ENCODE data around the gene CNOT4. TPM values are rescaled to one million over a fixed set of nuclear protein-coding genes. Genes with fewer than 3 reads are reported as not detected.

The CNOT4 gene
- total RNA-seq, 4 donors from 2014 or later: 17.8 to 35.0 (median 26.2) TPM

DNA sequence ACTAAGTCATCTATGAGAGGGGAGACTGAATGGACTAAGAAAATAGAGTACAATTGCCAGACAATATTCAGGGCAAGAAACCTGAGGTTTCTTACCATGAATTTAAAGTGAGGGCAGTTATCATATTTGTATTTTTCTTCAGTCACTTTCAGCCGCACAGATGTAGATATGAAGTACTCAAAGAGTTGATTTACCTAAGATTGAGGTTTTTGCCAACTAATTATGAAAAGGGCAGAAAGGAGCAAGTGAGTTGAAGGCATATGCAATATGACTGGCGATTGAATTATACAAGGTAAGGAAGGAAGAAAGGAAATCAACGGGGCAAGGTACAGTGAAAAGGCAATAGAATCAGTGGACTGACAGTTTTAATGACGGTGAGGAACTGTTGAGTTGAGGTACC lies 17.8 kb downstream of the CNOT4 start:
- Histone ChIP-seq H3K36me3 (no peaks in the 10 kb centered on the region), H3K4me1 (peaks cover 0 to 33% (median 0%) of the 10 kb centered on the region in 3 donors), H3K4me3 (no peak overlapping the region), H3K9me3 (no peaks in the 10 kb centered on the region), H3K27me3 (no peaks in the 10 kb centered on the region), H3K27ac (no peak overlapping the region)
- no peak for ATAC-seq
- no peak for TF ChIP-seq POLR2A (IDR thresholded peaks at IDR 0.05)
- no peak for TF ChIP-seq CTCF (IDR thresholded peaks at IDR 0.05)
- no peak for TF ChIP-seq POLR2AphosphoS5 (IDR thresholded peaks at IDR 0.05)
- no peak for TF ChIP-seq EP300 (IDR thresholded peaks at IDR 0.05)
- 97 to 98% methylated on average over 4 of the region's 4 CpGs for WGBS, 2 donors (ENCODE audit: low coverage in 1 of 2)

DNA sequence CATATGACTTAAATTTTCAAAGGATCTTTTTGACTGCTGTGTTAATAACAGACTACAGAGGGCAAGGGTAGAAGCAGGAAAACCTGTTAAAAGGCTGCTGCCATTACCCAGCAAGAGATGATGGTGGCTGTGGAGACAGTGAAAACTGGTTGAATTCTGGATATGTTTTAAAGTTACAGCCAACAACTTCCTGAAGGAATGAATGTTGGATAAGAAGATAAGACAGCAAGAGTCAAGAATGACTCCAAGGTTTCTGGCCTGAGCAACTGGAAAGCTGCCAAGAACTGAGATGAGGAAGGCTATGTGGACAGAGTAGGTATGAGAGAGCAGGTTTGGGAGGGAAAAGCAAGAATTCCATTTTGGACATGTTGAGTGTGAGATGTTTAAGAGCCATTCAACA lies 19.1 kb downstream of the CNOT4 start:
- ATAC-seq: no peak
- TF ChIP-seq CTCF (IDR thresholded peaks at IDR 0.05): no peak
- no peak for TF ChIP-seq POLR2AphosphoS5 (IDR thresholded peaks at IDR 0.05)
- no peak for TF ChIP-seq EP300 (IDR thresholded peaks at IDR 0.05)
- no peak for TF ChIP-seq POLR2A (IDR thresholded peaks at IDR 0.05)
- no peaks in the 10 kb centered on the region for H3K27me3 ChIP-seq
- no peak overlapping the region for H3K4me3 ChIP-seq
- H3K4me1 ChIP-seq: peaks cover 0 to 28% (median 0%) of the 10 kb centered on the region in 3 donors
- H3K36me3 ChIP-seq: no peaks in the 10 kb centered on the region
- H3K9me3 ChIP-seq: no peaks in the 10 kb centered on the region
- no peak overlapping the region for H3K27ac ChIP-seq

- no peak for ATAC-seq
- no peaks in the 10 kb centered on the region for H3K9me3 ChIP-seq
- H3K4me3 ChIP-seq: no peak overlapping the region
- peaks cover 0 to 28% (median 0%) of the 10 kb centered on the region in 3 donors for H3K4me1 ChIP-seq
- H3K27ac ChIP-seq: no peak overlapping the region
- TF ChIP-seq POLR2AphosphoS5 (IDR thresholded peaks at IDR 0.05) (no peak), EP300 (IDR thresholded peaks at IDR 0.05) (no peak), POLR2A (IDR thresholded peaks at IDR 0.05) (no peak), CTCF (IDR thresholded peaks at IDR 0.05) (no peak)
- H3K36me3 ChIP-seq: no peaks in the 10 kb centered on the region
- WGBS, 2 donors (ENCODE audit: low coverage in 1 of 2): 73 to 87% methylated on average over 3 of the region's 3 CpGs
- no peaks in the 10 kb centered on the region for H3K27me3 ChIP-seq
Observed at GRCh38 chr7:135489791-135490190, 20.1 kb downstream of the CNOT4 start.

DNA sequence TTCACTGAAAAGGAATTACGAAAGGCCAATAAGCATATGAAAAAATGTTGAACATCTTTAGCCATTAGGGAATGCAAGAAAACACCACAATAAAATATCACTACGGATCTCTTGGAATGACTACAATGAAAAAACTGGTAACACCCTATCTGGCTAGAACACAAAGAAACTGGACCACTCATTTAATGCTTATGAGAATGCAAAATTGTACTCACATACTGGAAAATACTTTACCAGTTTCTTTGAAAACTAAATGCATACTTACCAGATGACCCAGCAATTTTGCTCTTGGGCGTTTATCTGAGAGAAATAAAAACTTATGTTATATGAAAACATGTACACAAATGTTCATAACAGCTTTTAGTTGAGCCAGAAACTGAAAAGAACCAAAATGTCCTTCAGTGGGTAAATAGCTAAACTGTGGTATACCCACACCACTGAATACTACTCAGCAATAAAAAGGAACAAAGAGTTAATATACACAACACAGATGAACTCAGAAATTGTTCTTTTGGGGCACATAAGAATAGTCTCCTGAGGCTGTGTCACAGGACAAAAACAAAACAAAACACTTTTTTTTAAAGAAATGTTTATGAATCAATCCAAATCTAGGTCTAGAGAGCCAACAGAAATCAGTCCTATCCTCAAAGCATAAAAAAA lies 23.5 kb downstream of the CNOT4 start:
- TF ChIP-seq EP300 (IDR thresholded peaks at IDR 0.05) (no peak), CTCF (IDR thresholded peaks at IDR 0.05) (no peak), POLR2AphosphoS5 (IDR thresholded peaks at IDR 0.05) (no peak)
- WGBS, 2 donors (ENCODE audit: low coverage in 1 of 2): 60 to 76% methylated on average over 3 of the region's 3 CpGs
- peaks cover 0 to 23% (median 0%) of the 10 kb centered on the region in 3 donors for H3K4me1 ChIP-seq
- no peaks in the 10 kb centered on the region for H3K27me3 ChIP-seq
- H3K36me3 ChIP-seq: no peaks in the 10 kb centered on the region
- no peaks in the 10 kb centered on the region for H3K9me3 ChIP-seq
- ATAC-seq: no peak
- no peak overlapping the region for H3K4me3 ChIP-seq
- H3K27ac ChIP-seq: no peak overlapping the region

DNA sequence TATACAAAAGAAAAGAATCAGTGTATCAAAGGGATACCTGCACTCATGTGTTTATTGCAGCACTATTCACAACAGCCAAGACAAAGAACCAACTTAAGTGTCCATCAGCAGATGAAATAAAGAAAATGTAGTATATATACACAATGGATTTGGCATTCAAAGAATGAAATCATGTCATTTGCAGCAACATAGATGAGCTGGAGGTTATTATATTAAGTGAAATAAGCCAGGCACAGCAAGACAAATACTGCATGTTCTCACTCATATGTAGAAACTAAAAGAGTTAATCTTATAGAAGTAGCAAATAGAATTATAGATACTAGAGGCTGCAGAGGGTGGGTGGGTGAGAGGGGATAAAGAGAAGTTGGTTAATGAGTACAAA lies 28.3 kb downstream of the CNOT4 start:
- TF ChIP-seq POLR2A (IDR thresholded peaks at IDR 0.05) (no peak), EP300 (IDR thresholded peaks at IDR 0.05) (no peak), CTCF (IDR thresholded peaks at IDR 0.05) (no peak), POLR2AphosphoS5 (IDR thresholded peaks at IDR 0.05) (no peak)
- H3K4me1 ChIP-seq: peaks cover 0 to 17% (median 0%) of the 10 kb centered on the region in 3 donors
- no peak overlapping the region for H3K27ac ChIP-seq
- no peaks in the 10 kb centered on the region for H3K36me3 ChIP-seq
- no peak overlapping the region for H3K4me3 ChIP-seq
- ATAC-seq: no peak
- H3K9me3 ChIP-seq: no peaks in the 10 kb centered on the region
- H3K27me3 ChIP-seq: no peaks in the 10 kb centered on the region
